Hematopoietic multipotent progenitor cell (in vitro differentiated cells): ENCODE results near the gene TMEM255B. TPM values are rescaled to one million over a fixed set of nuclear protein-coding genes. Genes with fewer than 3 reads are reported as not detected.
A peak's percentile ranks its signal among the peaks of the same experiment; 100 is the strongest.
"Not testable (repeated sequence)": the region's sequence is repeated elsewhere in the genome, so short reads cannot be mapped to it uniquely, and the experiment has no call there.

ENCODE experiments used
- DNase-seq, 3 donors: peaks; one replicate each; pipeline ENCODE4 v3.0.0-alpha.2; 2011 to 2015; ENCODE audit warnings: low read depth in 2 of 3, low spot score in 2 of 3
- total RNA-seq: library from RNA; depleted of rRNA; stranded (reverse); fragments of >200 nt; gene quantifications from one replicate; pipeline ENCODE4 v1.2.3, GENCODE V29; 2012

The TMEM255B gene
- total RNA-seq, 1 donor: 0.54 TPM

- DNase-seq: no peak
Observed at GRCh38 chr13:113827021-113827420, 68.0 kb downstream of the TMEM255B start.

GRCh38 chr13:113828282-113828825 lies 69.3 kb downstream of the TMEM255B start:
- DNase-seq: no peak

- not testable (repeated sequence) for DNase-seq
Observed at GRCh38 chr13:113830426-113830950, 71.5 kb downstream of the TMEM255B start.

- no peak for DNase-seq
Observed at GRCh38 chr13:113831061-113831460, 72.0 kb downstream of the TMEM255B start.

GRCh38 chr13:113832205-113832604 lies 73.2 kb downstream of the TMEM255B start:
- DNase-seq: no peak

GRCh38 chr13:113832631-113833030 lies 73.6 kb downstream of the TMEM255B start:
- no peak for DNase-seq

GRCh38 chr13:113833111-113833830 lies 74.2 kb downstream of the TMEM255B start:
- DNase-seq: no peak

GRCh38 chr13:113834006-113834405 lies 75.0 kb downstream of the TMEM255B start:
- not testable (repeated sequence) for DNase-seq

- DNase-seq: no peak
Observed at GRCh38 chr13:113834496-113835200, 75.6 kb downstream of the TMEM255B start.

GRCh38 chr13:113835461-113836270 lies 76.6 kb downstream of the TMEM255B start:
- DNase-seq: no peak

- no peak for DNase-seq
Observed at GRCh38 chr13:113836768-113837559, 77.9 kb downstream of the TMEM255B start.

- DNase-seq: no peak
Observed at GRCh38 chr13:113837560-113838355, 78.7 kb downstream of the TMEM255B start.

- no peak for DNase-seq
Observed at GRCh38 chr13:113838711-113839201, 79.7 kb downstream of the TMEM255B start.

- DNase-seq: no peak
Observed at GRCh38 chr13:113839536-113840204, 80.6 kb downstream of the TMEM255B start.

- no peak for DNase-seq
Observed at GRCh38 chr13:113840541-113841352, 81.7 kb downstream of the TMEM255B start.

- peak in 2 of 3 donors; percentile 25 to 64 for DNase-seq
Observed at GRCh38 chr13:113841353-113841650, 82.3 kb downstream of the TMEM255B start.

GRCh38 chr13:113842336-113843062 lies 83.5 kb downstream of the TMEM255B start:
- DNase-seq: no peak
